ENCODE measurements around the gene CPA5.
"Not testable (repeated sequence)": the region's sequence is repeated elsewhere in the genome, so short reads cannot be mapped to it uniquely, and the experiment has no call there.

CPA5 gene

GRCh38 chr7:130344271-130344866 is at the start of gene CPA5:
CPA5 (plus strand) TSS chr7:130344816; CDS start chr7:130346486, 1,670 bp downstream.
- no peak for FAIRE-seq

- no peak for FAIRE-seq
These were observed 48.2 kb upstream of the CPA5 start for GRCh38 chr7:130296221-130296951.

- no peak for FAIRE-seq
These were observed 46.7 kb upstream of the CPA5 start for GRCh38 chr7:130297628-130298543.

GRCh38 chr7:130298544-130299326 is 45.9 kb upstream of the CPA5 start:
- FAIRE-seq, result no peak

- no peak for FAIRE-seq
These were observed 44.8 kb upstream of the CPA5 start for GRCh38 chr7:130299866-130300265.

- FAIRE-seq, result no peak
These were observed 43.1 kb upstream of the CPA5 start for GRCh38 chr7:130301501-130302020.

- FAIRE-seq, result no peak
These were observed 42.0 kb upstream of the CPA5 start for GRCh38 chr7:130302649-130303048.

GRCh38 chr7:130303127-130303526 is 41.5 kb upstream of the CPA5 start:
- no peak for FAIRE-seq

- no peak for FAIRE-seq
These were observed 41.1 kb upstream of the CPA5 start for GRCh38 chr7:130303551-130303950.

- FAIRE-seq, result no peak
These were observed 40.6 kb upstream of the CPA5 start for GRCh38 chr7:130303982-130304381.

- no peak for FAIRE-seq
These were observed 39.7 kb upstream of the CPA5 start for GRCh38 chr7:130304878-130305277.

GRCh38 chr7:130305433-130306042 is 39.1 kb upstream of the CPA5 start:
- FAIRE-seq, result no peak

GRCh38 chr7:130309986-130310385 is 34.6 kb upstream of the CPA5 start:
- no peak for FAIRE-seq

- FAIRE-seq, result no peak
These were observed 30.3 kb upstream of the CPA5 start for GRCh38 chr7:130314305-130314704.

GRCh38 chr7:130319541-130319940 is 25.1 kb upstream of the CPA5 start:
- no peak for FAIRE-seq

GRCh38 chr7:130321542-130322229 is 22.9 kb upstream of the CPA5 start:
- FAIRE-seq, result not testable (repeated sequence)

- no peak for FAIRE-seq
These were observed 22.0 kb upstream of the CPA5 start for GRCh38 chr7:130322615-130323014.

GRCh38 chr7:130324306-130324943 is 20.2 kb upstream of the CPA5 start:
- no peak for FAIRE-seq

- no peak for FAIRE-seq
These were observed 14.9 kb upstream of the CPA5 start for GRCh38 chr7:130329681-130330080.

- FAIRE-seq, result no peak
These were observed 12.2 kb upstream of the CPA5 start for GRCh38 chr7:130332259-130333053.

Data from colon (tissue), 2 donors.